SJSA1 (cell line): ENCODE data around the gene NRF1. TPM values are rescaled to one million over a fixed set of nuclear protein-coding genes. Genes with fewer than 3 reads are reported as not detected.
"Not testable (repeated sequence)": the region's sequence is repeated elsewhere in the genome, so short reads cannot be mapped to it uniquely, and the experiment has no call there.

Source experiments
- DNase-seq, 2 experiments: peaks; one replicate each; pipeline ENCODE4 v3.0.0-alpha.2; 2015 to 2020; ENCODE audit warnings: low spot score in 2 of 2, low read depth in 1 of 2
- H3K27ac ChIP-seq: fragments of 250-450 bp; sonication (Bioruptor Pico); 2 replicates; pipeline ENCODE4 v1.5.1; 2020; ENCODE audit warnings: mild to moderate bottlenecking, moderate library complexity
- H3K27me3 ChIP-seq: fragments of 250-450 bp; sonication (Bioruptor Pico); replicated peaks from 2 replicates; pipeline ENCODE4 v1.5.1; 2020; ENCODE audit warnings: mild to moderate bottlenecking, moderate library complexity
- H3K36me3 ChIP-seq: fragments of 250-450 bp; sonication (Bioruptor Pico); 2 replicates; pipeline ENCODE4 v1.5.1; 2020; ENCODE audit warnings: mild to moderate bottlenecking
- H3K4me1 ChIP-seq: fragments of 250-450 bp; sonication (Bioruptor Pico); replicated peaks from 2 replicates; pipeline ENCODE4 v1.6.1; 2021; ENCODE audit warnings: mild to moderate bottlenecking
- H3K4me3 ChIP-seq: fragments of 250-450 bp; sonication (Bioruptor Pico); 2 replicates; pipeline ENCODE4 v1.5.1; 2020; ENCODE audit warnings: mild to moderate bottlenecking
- H3K9me3 ChIP-seq: fragments of 250-450 bp; sonication (Bioruptor Pico); replicated peaks from 2 replicates; pipeline ENCODE4 v1.5.1; 2020; ENCODE audit warnings: mild to moderate bottlenecking
- total RNA-seq: library from RNA; depleted of rRNA; stranded (reverse); fragments of >200 nt; shearing (Covaris generic); gene quantifications from 2 replicates; pipeline ENCODE4 v1.2.3, GENCODE V29; 2014

NRF1 gene
- total RNA-seq, 1 experiment from 2014 or later: 20.9 TPM

- Histone ChIP-seq H3K36me3 (0 out of 2 replicates have a peak, but pooled peaks cover 7% of the 10 kb centered on the region), H3K4me1 (peaks cover 35% of the 10 kb centered on the region), H3K27ac (no peak overlapping the region), H3K9me3 (no peaks in the 10 kb centered on the region), H3K27me3 (no peaks in the 10 kb centered on the region), H3K4me3 (no peak overlapping the region)
- no peak for DNase-seq
Measured at GRCh38 chr7:129643550-129644170, 32.1 kb downstream of the NRF1 start.

GRCh38 chr7:129644634-129645230, 33.2 kb downstream of the NRF1 start:
- no peaks in the 10 kb centered on the region for H3K27me3 ChIP-seq
- peak in 1 of 2 experiments; percentile 28 for DNase-seq
- H3K4me3 ChIP-seq: no peak overlapping the region
- H3K27ac ChIP-seq: no peak overlapping the region
- H3K4me1 ChIP-seq: peaks cover 42% of the 10 kb centered on the region
- H3K9me3 ChIP-seq: no peaks in the 10 kb centered on the region
- 0 out of 2 replicates have a peak, but pooled peaks cover 7% of the 10 kb centered on the region for H3K36me3 ChIP-seq

DNA sequence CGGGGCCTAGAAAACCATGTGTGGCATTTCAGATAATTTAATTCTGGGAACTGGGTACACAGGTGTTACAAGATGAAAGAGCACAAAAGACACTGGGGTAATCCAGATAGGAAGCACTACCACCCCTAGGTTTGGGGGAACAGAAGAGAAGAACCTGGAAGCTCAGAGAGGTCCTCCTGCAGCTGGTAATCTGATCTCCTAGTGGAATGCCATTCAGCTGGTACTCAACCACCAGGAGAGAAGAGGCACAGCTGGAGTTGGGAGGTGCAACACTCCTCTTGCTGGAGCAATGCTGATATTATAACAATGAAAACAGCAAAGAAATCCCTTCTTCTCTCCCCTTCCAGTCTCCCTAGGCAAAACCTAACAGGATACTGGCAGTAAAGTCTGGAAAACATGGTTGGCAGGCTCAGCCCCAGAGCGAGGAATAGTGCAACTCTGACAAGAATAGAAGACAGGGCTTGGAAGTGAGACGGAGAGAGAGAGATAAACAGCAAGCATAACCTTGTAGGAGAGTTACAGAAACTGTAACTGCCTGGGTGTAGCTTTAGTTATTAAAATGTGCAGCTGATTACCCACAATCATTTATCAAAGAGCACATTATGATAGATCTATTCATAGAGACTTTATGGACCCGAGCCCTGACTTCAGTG, 35.0 kb downstream of the NRF1 start:
- Histone ChIP-seq H3K27ac (no peak overlapping the region), H3K9me3 (no peaks in the 10 kb centered on the region), H3K4me3 (no peak overlapping the region), H3K36me3 (0 out of 2 replicates have a peak, but pooled peaks cover 7% of the 10 kb centered on the region), H3K27me3 (no peaks in the 10 kb centered on the region), H3K4me1 (peaks cover 42% of the 10 kb centered on the region)
- DNase-seq: no peak

GRCh38 chr7:129649128-129649690, 37.7 kb downstream of the NRF1 start:
- Histone ChIP-seq H3K4me3 (no peak overlapping the region), H3K4me1 (peaks cover 29% of the 10 kb centered on the region), H3K27ac (no peak overlapping the region), H3K9me3 (no peaks in the 10 kb centered on the region), H3K27me3 (no peaks in the 10 kb centered on the region), H3K36me3 (peaks cover 7% of the 10 kb centered on the region; the same call in 1 of the 2 replicates)
- DNase-seq: no peak

DNA sequence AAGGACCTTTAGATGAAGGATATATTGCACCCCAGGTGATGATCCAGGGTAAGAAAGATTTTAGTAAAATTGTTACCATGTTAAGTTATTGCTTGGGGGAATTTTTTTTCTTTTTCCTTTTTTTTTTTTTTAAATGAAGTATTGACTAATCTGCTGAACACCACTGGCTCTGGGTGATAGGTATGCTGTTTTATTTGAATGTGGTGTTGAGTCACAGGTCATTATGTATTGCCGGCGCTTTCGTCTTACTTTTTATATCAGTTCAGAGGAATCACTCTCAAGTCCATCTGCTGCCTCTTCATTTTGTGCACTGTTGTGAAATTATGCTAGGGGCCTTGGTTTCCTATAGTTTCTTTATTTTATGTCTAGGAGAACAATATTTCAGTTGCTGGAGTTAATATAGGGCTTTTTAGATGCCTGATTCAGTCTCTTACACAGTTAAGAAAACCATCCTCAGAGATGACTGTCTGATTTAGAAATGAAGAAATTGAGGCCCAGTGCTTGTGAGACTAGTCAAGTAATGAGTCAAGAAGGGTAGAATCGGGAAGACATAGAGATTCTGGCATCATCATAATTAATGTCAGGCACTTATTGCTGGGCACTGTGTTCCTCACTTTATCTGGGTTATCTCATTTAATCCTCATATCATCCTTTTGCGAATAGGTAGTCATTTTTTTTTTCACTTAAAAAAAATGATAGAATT, 38.7 kb downstream of the NRF1 start:
- Histone ChIP-seq H3K4me3 (no peak overlapping the region), H3K4me1 (peaks cover 29% of the 10 kb centered on the region), H3K36me3 (peaks cover 7% of the 10 kb centered on the region; the same call in 1 of the 2 replicates), H3K27ac (no peak overlapping the region), H3K9me3 (no peaks in the 10 kb centered on the region), H3K27me3 (no peaks in the 10 kb centered on the region)
- DNase-seq: no peak

DNA sequence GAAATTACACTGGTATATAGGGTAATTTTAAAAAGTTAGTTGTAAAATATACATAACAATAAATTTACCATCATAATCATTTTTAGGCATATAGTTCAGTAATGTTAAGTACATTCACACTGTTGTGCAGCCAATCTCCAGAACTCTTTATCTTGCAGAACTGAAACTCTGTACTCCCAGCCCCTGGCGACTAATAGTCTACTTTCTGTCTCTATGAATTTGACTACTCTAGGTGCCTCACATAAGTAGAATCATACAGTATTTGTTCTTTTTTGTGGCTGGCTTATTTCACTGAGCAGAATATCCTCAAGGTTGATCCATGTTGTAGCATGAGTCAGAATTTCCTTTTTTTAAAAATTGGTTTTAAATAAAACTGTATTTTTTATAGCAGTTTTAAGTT, 41.4 kb downstream of the NRF1 start:
- peaks cover 13% of the 10 kb centered on the region for H3K4me1 ChIP-seq
- H3K9me3 ChIP-seq: no peaks in the 10 kb centered on the region
- no peak for DNase-seq
- H3K36me3 ChIP-seq: peaks cover 4% of the 10 kb centered on the region
- no peak overlapping the region for H3K27ac ChIP-seq
- no peak overlapping the region for H3K4me3 ChIP-seq
- H3K27me3 ChIP-seq: no peaks in the 10 kb centered on the region

GRCh38 chr7:129655811-129656210, 44.3 kb downstream of the NRF1 start:
- Histone ChIP-seq H3K9me3 (no peaks in the 10 kb centered on the region), H3K27me3 (no peaks in the 10 kb centered on the region), H3K36me3 (peaks cover 25% of the 10 kb centered on the region), H3K27ac (no peak overlapping the region), H3K4me3 (no peak overlapping the region), H3K4me1 (no peaks in the 10 kb centered on the region)
- no peak for DNase-seq

DNA sequence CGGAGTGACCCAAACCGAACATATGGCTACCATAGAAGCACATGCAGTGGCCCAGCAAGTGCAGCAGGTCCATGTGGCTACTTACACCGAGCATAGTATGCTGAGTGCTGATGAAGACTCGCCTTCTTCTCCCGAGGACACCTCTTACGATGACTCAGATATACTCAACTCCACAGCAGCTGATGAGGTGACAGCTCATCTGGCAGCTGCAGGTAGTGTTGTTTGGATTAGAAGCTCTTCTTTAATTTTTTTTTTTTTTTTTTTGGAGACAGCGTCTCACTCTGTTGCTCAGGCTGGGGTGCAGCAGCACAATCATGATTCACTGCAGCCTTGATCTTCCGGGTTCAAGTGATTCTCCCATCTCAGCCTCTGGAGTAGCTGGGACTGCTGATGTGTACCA, 45.8 kb downstream of the NRF1 start:
- Histone ChIP-seq H3K9me3 (0 out of 2 replicates have a peak, but pooled peaks cover 3% of the 10 kb centered on the region), H3K36me3 (peaks cover 33% of the 10 kb centered on the region), H3K27ac (no peak overlapping the region), H3K4me1 (no peaks in the 10 kb centered on the region), H3K27me3 (no peaks in the 10 kb centered on the region), H3K4me3 (no peak overlapping the region)
- no peak for DNase-seq

GRCh38 chr7:129659907-129660306, 48.4 kb downstream of the NRF1 start:
- Histone ChIP-seq H3K4me1 (peaks cover 10% of the 10 kb centered on the region), H3K36me3 (peaks cover 33% of the 10 kb centered on the region)
- not testable (repeated sequence) for H3K27ac ChIP-seq, DNase-seq, H3K4me3 ChIP-seq, H3K27me3 ChIP-seq, H3K9me3 ChIP-seq

DNA sequence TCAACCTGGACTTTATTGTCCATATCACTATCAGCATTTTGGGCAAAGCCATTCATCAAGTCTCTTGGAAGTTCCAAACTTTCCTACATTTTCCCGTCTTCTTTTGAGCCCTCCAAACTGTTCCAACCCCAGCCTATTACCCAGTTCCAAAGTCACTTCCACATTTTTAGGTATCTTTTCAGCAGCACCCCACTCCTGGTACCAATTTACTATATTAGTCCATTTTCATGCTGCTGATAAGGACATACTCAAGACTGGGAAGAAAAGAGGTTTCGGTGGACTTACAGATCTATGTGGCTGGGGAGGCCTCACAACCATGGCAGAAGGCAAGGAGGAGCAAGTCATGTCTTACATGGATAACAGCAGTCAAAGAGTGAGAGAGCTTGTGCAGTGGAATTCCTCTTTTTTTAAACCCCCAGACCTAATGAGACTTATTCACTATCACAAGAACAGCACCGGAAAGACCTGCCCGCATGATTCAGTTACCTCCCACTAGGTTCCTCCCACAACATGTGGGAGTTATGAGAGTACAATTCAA, 50.2 kb downstream of the NRF1 start:
- DNase-seq: no peak

GRCh38 chr7:129663240-129663639, 51.7 kb downstream of the NRF1 start:
- H3K36me3 ChIP-seq: peaks cover 29% of the 10 kb centered on the region

More for the DNA sequence above, 50.2 kb downstream of the NRF1 start:
- H3K9me3 ChIP-seq: 0 out of 2 replicates have a peak, but pooled peaks cover 3% of the 10 kb centered on the region
- no peak overlapping the region for H3K4me3 ChIP-seq
- no peak overlapping the region for H3K27ac ChIP-seq
- H3K36me3 ChIP-seq: peaks cover 33% of the 10 kb centered on the region
- H3K27me3 ChIP-seq: no peaks in the 10 kb centered on the region
- H3K4me1 ChIP-seq: peaks cover 27% of the 10 kb centered on the region

DNA sequence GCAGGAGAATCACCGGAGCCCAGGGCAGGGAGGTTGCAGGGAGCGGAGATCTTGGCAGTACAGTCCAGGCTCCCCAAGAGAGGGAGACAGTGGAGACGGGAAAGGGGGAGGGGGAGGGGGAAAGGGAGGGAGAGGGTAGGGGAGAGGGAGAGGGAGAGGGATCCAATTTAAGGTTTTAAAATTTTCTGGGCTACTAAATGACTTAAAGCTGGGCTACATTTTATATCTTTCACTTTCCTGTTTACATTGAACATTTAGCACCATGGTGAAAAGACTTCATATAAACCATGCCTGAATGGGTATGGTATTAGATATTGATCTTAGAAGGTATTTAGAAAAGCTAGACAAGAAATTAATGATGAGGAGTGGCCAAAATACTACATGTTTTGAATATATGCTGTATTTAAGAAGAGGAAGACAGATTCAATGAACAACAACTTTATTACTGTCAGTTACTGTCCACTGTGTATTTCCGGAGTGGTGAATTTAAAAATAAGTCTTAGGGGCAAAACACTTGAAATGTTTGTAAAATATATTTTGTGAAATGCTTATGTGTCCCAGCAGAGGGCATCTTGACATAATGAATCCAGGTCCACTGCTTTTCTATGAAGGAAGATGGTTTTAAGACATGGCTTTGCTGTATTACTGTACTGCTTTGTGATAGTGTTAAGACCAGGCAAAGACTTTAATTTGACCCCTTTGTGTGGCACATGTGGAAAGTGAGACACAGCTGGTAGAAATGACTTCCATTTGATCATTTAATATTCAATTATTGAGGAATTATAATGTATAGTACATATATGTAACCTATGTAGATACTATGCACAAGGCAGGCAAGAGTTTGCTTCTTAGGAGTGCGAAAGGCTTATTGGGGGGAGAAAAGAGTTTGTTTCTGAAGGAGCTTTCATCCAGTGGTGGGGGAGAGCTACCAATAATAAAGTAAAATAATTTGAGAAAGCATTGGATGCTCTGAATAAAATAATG, 52.8 kb downstream of the NRF1 start:
- Histone ChIP-seq H3K4me1 (peaks cover 31% of the 10 kb centered on the region), H3K27ac (peak overlapping the region; percentile 39)

More at GRCh38 chr7:129663240-129663639, 51.7 kb downstream of the NRF1 start:
- DNase-seq, H3K27me3 ChIP-seq, H3K4me3 ChIP-seq, H3K27ac ChIP-seq, H3K9me3 ChIP-seq: not testable (repeated sequence)
- H3K4me1 ChIP-seq: peaks cover 31% of the 10 kb centered on the region

More for the DNA sequence above, 52.8 kb downstream of the NRF1 start:
- Histone ChIP-seq H3K27me3 (no peaks in the 10 kb centered on the region), H3K36me3 (peaks cover 23% of the 10 kb centered on the region), H3K4me3 (no peak overlapping the region), H3K9me3 (0 out of 2 replicates have a peak, but pooled peaks cover 3% of the 10 kb centered on the region)
- peak in 1 of 2 experiments; percentile 89 for DNase-seq
